HL-60 (cell line): ENCODE results near the gene NR5A2.

Experiments used
- DNase-seq, 2 experiments: peaks; one replicate each; pipeline ENCODE4 v3.0.0-alpha.2; 2010 to 2020; ENCODE audit warnings: low read depth in 1 of 2, low spot score in 1 of 2
- H3K27ac ChIP-seq: fragments of 250-450 bp; sonication (Bioruptor Pico); replicated peaks from 2 replicates; pipeline ENCODE4 v1.5.1; 2020; ENCODE audit warnings: mild to moderate bottlenecking, moderate library complexity
- H3K27me3 ChIP-seq: fragments of 250-450 bp; sonication (Bioruptor Pico); 2 replicates; pipeline ENCODE4 v1.5.1; 2021; ENCODE audit warnings: mild to moderate bottlenecking, moderate library complexity; ENCODE audit not compliant: insufficient read depth, poor library complexity, severe bottlenecking
- H3K4me3 ChIP-seq: replicated peaks from 2 replicates; pipeline ENCODE4 v1.5.1; 2011; ENCODE audit warnings: mild to moderate bottlenecking, control low read depth, low read length; ENCODE audit not compliant: insufficient read depth
- GABPA ChIP-seq: IDR thresholded peaks from 2 replicates; pipeline ENCODE4 v1.6.1; 2012; ENCODE audit warnings: low read depth
- POLR2AphosphoS5 ChIP-seq: IDR thresholded peaks from 2 replicates; pipeline ENCODE4 v1.6.1; 2012; ENCODE audit warnings: low read depth
- SPI1 ChIP-seq: IDR thresholded peaks from 2 replicates; pipeline ENCODE4 v1.6.1; 2012; ENCODE audit warnings: low read depth, mild to moderate bottlenecking, borderline replicate concordance
- TF ChIP-seq, protein P1 (sequence below): IDR thresholded peaks from 2 replicates; pipeline ENCODE4 v1.6.1; 2012; ENCODE audit warnings: low read depth; ENCODE audit not compliant: insufficient replicate concordance
- TF ChIP-seq, protein P2 (sequence below): IDR thresholded peaks from one replicate; pipeline ENCODE4 v1.5.1; 2011; ENCODE audit warnings: low read length, control low read depth, inconsistent platforms; ENCODE audit not compliant: insufficient read depth

Gene NR5A2

GRCh38 chr1:200223207-200223606 lies 195.7 kb downstream of the NR5A2 start:
- no peak for DNase-seq
- H3K27ac ChIP-seq: no peak overlapping the region
- no peak for TF ChIP-seq POLR2AphosphoS5
- no peak for TF ChIP-seq SPI1
- TF ChIP-seq, protein P1, sequence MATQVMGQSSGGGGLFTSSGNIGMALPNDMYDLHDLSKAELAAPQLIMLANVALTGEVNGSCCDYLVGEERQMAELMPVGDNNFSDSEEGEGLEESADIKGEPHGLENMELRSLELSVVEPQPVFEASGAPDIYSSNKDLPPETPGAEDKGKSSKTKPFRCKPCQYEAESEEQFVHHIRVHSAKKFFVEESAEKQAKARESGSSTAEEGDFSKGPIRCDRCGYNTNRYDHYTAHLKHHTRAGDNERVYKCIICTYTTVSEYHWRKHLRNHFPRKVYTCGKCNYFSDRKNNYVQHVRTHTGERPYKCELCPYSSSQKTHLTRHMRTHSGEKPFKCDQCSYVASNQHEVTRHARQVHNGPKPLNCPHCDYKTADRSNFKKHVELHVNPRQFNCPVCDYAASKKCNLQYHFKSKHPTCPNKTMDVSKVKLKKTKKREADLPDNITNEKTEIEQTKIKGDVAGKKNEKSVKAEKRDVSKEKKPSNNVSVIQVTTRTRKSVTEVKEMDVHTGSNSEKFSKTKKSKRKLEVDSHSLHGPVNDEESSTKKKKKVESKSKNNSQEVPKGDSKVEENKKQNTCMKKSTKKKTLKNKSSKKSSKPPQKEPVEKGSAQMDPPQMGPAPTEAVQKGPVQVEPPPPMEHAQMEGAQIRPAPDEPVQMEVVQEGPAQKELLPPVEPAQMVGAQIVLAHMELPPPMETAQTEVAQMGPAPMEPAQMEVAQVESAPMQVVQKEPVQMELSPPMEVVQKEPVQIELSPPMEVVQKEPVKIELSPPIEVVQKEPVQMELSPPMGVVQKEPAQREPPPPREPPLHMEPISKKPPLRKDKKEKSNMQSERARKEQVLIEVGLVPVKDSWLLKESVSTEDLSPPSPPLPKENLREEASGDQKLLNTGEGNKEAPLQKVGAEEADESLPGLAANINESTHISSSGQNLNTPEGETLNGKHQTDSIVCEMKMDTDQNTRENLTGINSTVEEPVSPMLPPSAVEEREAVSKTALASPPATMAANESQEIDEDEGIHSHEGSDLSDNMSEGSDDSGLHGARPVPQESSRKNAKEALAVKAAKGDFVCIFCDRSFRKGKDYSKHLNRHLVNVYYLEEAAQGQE: no peak
- TF ChIP-seq GABPA: no peak
- TF ChIP-seq, protein P2, sequence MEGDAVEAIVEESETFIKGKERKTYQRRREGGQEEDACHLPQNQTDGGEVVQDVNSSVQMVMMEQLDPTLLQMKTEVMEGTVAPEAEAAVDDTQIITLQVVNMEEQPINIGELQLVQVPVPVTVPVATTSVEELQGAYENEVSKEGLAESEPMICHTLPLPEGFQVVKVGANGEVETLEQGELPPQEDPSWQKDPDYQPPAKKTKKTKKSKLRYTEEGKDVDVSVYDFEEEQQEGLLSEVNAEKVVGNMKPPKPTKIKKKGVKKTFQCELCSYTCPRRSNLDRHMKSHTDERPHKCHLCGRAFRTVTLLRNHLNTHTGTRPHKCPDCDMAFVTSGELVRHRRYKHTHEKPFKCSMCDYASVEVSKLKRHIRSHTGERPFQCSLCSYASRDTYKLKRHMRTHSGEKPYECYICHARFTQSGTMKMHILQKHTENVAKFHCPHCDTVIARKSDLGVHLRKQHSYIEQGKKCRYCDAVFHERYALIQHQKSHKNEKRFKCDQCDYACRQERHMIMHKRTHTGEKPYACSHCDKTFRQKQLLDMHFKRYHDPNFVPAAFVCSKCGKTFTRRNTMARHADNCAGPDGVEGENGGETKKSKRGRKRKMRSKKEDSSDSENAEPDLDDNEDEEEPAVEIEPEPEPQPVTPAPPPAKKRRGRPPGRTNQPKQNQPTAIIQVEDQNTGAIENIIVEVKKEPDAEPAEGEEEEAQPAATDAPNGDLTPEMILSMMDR: no peak
- peaks cover 2% of the 10 kb centered on the region for H3K27me3 ChIP-seq
- no peak overlapping the region for H3K4me3 ChIP-seq

DNA sequence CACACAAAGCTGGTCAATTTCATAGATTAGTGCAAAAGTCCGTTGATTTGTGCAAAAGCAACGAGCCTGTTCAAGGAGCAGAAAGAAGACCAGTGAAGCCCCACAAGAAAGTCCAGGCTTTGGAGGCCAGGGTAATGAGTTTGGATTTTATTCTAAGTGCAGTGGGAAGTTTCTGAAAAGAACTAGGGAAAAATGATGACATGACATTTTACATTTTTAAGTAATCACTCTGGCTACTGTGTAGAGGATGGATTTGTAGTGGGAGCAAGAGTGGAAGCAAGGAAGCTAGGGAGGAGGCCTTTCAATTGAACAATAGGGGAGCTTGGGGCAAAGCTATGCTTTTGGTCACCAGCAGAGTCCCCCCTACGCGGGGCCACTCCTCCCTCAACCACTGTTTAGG lies 196.1 kb downstream of the NR5A2 start:
- Histone ChIP-seq H3K4me3 (no peak overlapping the region), H3K27me3 (peaks cover 2% of the 10 kb centered on the region), H3K27ac (no peak overlapping the region)
- TF ChIP-seq, protein P1: no peak
- TF ChIP-seq POLR2AphosphoS5: no peak
- TF ChIP-seq, protein P2: no peak
- no peak for TF ChIP-seq SPI1
- DNase-seq: no peak

GRCh38 chr1:200224315-200224714 lies 196.8 kb downstream of the NR5A2 start:
- Histone ChIP-seq H3K27ac (no peak overlapping the region), H3K27me3 (peaks cover 2% of the 10 kb centered on the region), H3K4me3 (no peak overlapping the region)
- TF ChIP-seq, protein P2: no peak
- no peak for TF ChIP-seq GABPA
- TF ChIP-seq SPI1: no peak
- no peak for TF ChIP-seq POLR2AphosphoS5
- TF ChIP-seq, protein P1: no peak
- DNase-seq: no peak
